Measurements from ENCODE around the gene INTS1.

The INTS1 gene

GRCh38 chr7:1460821-1461645 lies 43.2 kb downstream of the INTS1 start:
- peak; percentile 22 for DNase-seq (ENCODE audit: low read depth)

GRCh38 chr7:1459920-1460820 lies 44.0 kb downstream of the INTS1 start:
- peak; percentile 16 for DNase-seq (ENCODE audit: low read depth)

- DNase-seq (ENCODE audit: low read depth) = peak; percentile 98
Observed at GRCh38 chr7:1459512-1459892, 44.7 kb downstream of the INTS1 start.

GRCh38 chr7:1458683-1459511 lies 45.3 kb downstream of the INTS1 start, which contains the start of gene MICALL2:
Gene MICALL2, minus strand, starts transcription at chr7:1459470. Its CDS starts 144 bp downstream, at chr7:1459326.
- DNase-seq (ENCODE audit: low read depth) = peak; percentile 87

GRCh38 chr7:1457949-1458682 lies 46.1 kb downstream of the INTS1 start:
- peak; percentile 19 for DNase-seq (ENCODE audit: low read depth)

- DNase-seq (ENCODE audit: low read depth) = no peak
Observed at GRCh38 chr7:1457059-1457948, 46.9 kb downstream of the INTS1 start.

- no peak for DNase-seq (ENCODE audit: low read depth)
Observed at GRCh38 chr7:1455955-1456354, 48.2 kb downstream of the INTS1 start.

GRCh38 chr7:1455241-1455939 lies 48.8 kb downstream of the INTS1 start:
- no peak for DNase-seq (ENCODE audit: low read depth)

GRCh38 chr7:1454542-1454941 lies 49.6 kb downstream of the INTS1 start:
- peak; percentile 18 for DNase-seq (ENCODE audit: low read depth)

GRCh38 chr7:1452205-1452604 lies 52.0 kb downstream of the INTS1 start:
- DNase-seq (ENCODE audit: low read depth) = no peak

GRCh38 chr7:1450987-1451386 lies 53.2 kb downstream of the INTS1 start:
- DNase-seq (ENCODE audit: low read depth) = no peak

- no peak for DNase-seq (ENCODE audit: low read depth)
Observed at GRCh38 chr7:1450431-1450830, 53.8 kb downstream of the INTS1 start.

- no peak for DNase-seq (ENCODE audit: low read depth)
Observed at GRCh38 chr7:1449951-1450350, 54.2 kb downstream of the INTS1 start.

GRCh38 chr7:1449501-1449900 lies 54.7 kb downstream of the INTS1 start:
- DNase-seq (ENCODE audit: low read depth) = no peak

- DNase-seq (ENCODE audit: low read depth) = no peak
Observed at GRCh38 chr7:1448958-1449357, 55.2 kb downstream of the INTS1 start.

- DNase-seq (ENCODE audit: low read depth) = peak; percentile 57
Observed at GRCh38 chr7:1447551-1448244, 56.5 kb downstream of the INTS1 start.

- DNase-seq (ENCODE audit: low read depth) = no peak
Observed at GRCh38 chr7:1447112-1447511, 57.1 kb downstream of the INTS1 start.

GRCh38 chr7:1446620-1447032 lies 57.6 kb downstream of the INTS1 start:
- DNase-seq (ENCODE audit: low read depth) = no peak

GRCh38 chr7:1446026-1446425 lies 58.2 kb downstream of the INTS1 start:
- peak; percentile 18 for DNase-seq (ENCODE audit: low read depth)

Measured in iris pigment epithelial cell (primary cell).